Limb (tissue), 2 donors: Measurements from ENCODE around the gene ZNF316.
"Not testable (repeated sequence)": the region's sequence is repeated elsewhere in the genome, so short reads cannot be mapped to it uniquely, and the experiment has no call there.

ENCODE experiments used
- DNase-seq, 2 donors: peaks; one replicate each; pipeline ENCODE4 v3.0.0-alpha.2; 2016; ENCODE audit errors: extremely low spot score in 2 of 2

Gene ZNF316

DNA sequence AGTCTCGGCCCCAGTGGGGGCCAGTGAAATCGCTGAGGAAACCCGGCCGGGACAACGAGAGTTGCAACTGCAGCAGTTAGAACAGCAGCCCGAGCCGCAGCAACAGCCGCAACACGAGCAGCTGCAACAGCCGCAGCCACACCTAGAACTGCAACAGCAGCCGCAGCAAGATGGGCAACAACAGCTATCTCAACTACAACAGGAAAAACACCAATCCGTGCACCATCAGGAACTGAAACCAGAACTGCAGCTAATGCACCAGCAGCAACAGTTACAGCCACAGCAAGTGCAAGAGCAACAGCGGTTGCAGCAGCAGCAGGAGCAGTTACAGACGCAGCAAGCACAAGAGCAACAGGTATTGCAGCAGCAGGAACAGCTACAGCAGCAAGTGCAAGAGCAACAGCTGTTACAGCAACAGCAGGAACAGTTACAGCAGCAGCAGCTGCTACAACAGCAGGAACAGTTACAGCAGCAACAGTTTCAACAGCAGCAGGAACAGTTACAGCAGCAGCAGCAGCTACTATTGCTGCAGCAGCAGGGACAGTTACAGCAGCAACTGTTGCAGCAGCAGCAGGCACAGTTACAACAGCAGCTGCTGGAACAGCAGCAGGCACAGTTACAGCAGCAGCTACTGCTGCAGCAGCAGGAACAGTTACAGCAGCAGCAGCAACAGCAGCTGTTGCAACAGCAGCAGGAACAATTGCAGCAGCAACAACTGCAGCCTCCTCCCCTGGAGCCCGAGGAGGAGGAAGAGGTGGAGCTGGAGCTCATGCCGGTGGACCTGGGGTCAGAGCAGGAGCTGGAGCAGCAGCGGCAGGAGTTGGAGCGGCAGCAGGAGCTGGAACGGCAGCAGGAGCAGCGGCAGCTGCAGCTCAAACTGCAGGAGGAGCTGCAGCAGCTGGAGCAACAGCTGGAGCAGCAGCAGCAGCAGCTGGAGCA lies 15.7 kb upstream of the ZNF316 start:
- DNase-seq = no peak

DNA sequence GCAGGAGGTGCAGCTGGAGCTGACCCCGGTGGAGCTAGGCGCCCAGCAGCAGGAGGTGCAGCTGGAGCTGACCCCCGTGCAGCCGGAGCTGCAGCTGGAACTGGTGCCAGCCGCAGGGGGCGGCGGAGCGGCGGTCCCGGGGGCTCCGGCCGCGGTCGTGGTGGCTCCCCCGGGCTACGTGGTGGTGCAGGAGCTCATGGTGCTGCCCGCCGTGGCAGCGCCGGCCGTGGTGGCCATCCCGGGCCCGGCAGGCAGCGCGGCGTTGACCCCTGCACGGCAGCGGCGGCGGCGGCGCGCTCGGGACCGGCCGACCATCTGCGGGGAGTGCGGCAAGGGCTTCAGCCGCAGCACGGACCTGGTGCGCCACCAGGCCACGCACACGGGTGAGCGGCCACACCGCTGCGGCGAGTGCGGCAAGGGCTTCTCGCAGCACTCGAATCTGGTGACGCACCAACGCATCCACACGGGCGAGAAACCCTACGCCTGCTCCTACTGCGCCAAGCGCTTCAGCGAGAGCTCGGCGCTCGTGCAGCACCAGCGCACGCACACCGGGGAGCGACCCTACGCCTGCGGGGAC lies 14.9 kb upstream of the ZNF316 start:
- DNase-seq = no peak

DNA sequence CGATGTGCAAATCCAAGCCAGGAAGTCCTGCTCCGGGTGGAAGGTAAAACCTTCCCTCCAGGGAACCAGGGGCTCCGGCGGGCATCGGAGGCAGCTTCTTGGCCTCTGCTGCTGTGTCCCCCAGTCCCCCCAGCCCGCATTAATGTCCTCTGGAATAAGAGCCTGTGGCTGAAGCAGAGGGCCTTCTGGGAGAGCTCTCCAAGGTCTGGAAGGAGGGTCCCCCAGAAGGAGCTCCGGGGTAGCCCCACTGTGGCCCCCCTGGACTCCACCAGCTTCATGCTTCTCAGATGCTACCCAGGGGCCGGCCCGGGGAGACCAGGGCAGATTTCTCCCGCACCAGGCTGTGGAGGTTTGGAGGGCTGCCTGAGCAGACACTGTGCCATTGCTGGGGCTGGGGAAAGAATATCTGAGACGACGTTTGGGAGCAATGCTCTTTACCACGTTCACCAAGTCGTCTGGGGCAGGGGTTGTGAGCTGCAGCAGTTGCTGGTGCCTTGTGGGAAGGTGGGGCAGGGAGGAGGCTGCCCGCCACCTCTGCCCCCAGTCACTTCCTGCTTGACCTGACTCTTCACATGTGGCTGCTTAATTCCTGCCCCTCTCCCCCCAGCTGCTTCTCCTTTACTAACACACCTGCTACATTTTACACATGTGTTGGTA lies 13.4 kb upstream of the ZNF316 start:
- DNase-seq = no peak

DNA sequence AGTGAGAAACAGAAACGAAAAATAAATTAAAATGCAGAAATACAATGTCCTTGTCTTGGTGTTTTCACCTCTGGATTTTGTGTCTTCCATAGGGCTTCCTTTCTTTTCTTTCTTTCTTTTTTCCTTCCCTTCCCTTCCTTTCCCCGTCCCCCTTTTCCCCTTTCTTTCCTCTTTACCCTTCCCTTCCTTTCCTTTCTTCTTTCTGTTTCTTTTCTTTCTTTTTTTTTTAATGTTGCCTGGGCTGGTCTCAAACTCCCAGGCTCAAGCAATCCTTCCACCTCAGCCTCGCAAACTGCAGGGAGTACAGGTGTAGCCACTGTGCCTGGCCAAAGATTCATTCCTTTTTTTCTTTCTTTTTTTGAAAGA lies 12.9 kb upstream of the ZNF316 start:
- DNase-seq = no peak

DNA sequence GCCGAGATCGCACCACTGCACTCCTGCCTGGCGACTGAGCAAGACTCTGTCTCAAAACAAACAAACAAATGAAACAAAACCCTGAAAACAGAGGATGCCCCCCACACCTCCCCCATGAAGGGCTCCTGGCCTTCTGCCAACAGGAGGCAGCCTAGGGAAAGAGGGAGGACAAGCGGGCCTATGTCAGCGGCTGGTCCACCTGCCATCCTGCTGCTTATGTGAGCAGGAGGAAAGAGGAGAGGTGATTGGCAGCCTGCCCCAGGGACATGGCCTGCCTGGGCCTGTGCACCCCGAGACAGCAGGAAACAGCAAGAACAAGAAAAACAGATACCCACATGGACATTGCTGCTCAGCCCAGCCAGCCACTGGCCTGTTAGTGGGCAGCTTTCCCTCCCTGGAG lies 9.1 kb upstream of the ZNF316 start:
- DNase-seq = no peak

DNA sequence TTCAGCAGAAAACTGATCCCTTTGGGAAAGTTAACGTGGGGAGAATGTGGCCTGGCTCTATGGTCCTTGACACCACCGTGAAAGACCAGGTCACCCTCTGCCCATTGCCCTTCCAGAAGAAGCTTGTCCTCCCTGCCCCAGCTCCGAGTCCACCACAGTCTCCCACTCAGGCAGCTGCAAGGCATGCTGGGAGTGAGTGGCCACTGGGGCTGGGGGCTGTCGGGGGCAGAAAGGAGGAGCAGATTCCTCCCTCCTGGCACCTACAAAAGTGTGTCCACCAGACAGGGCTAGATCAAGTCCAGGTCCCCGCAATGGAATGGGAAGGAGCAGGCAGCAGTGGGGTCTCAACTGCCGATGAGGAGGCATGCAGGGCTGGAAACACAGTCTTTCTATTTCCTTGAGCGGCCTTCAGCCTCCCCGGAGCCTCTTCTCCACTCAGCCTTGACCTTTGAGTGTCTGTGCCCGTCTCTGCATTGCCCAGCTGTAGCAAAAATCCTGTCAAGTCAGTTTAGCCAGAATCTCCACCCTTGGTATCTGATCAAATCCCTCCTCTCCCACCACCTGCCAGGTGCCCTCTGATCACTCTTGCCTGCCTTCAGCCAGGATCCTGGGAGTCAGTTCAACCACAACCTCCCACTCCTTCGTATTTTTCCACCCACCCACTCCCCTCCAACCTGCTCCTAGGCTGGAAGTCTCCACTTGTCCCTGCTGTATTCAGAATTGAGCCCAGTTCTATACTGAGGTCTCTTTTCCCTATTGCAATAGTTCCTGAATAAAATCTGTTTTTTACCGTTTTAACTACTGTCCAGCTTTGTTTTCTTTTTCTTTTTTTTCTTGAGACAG lies 6.9 kb upstream of the ZNF316 start:
- DNase-seq = no peak

DNA sequence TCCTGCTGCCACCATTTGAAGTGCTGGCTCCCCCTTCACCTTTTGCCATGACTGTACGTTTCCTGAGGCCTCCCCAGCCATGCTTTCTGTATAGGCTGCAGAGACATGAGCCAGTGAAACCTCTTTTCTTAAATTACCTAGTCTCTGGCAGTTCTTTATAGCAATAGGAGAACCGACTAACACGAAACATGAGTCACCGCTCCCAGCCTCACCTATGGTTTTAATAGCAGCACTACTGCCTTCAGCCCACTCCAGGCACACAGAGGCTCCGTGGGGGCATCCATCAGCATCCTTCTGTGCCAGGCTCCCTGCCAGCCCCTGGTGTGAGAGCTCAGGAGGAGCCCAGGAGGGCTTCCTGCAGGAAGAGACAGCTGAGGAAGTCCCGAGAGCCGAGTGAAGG lies 5.5 kb upstream of the ZNF316 start:
- no peak for DNase-seq

DNA sequence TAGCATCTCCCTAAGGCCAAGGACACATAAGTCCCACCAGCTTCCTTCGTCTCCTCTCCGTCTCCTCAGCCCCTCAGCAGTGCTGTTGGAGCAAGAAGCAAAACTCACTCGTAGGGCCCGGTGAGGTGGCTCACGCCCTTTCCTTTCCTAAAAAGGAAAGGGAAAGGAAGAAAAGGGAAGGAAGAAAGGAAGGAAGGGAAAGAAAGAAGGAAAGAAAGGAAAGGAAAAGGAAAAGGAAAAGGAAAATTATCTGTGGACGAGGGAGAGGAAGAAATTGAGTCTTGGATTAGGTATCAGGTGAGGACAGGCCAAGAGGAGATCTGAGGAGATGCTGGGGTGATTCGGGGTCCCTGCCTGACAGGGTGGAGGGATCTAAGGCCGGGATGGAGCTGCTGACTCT lies 3.1 kb upstream of the ZNF316 start:
- no peak for DNase-seq

DNA sequence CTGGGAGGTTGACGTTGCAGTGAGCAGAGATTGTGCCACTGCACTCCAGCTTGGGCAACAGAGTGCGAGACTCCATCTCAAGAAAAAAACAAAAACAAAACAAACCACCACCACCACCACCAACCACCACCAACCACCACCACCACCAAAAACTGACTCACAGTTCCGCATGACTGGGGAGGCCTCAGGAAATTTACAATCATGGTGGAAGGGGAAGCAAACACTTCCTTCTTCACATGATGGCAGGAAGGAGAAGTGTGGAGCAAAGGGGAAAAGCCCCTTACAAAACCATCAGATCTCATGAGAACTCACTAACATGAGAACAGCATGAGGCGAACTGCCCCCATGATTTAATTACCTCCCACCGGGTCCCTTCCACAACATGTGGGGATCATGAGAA lies 2.1 kb upstream of the ZNF316 start:
- not testable (repeated sequence) for DNase-seq

DNA sequence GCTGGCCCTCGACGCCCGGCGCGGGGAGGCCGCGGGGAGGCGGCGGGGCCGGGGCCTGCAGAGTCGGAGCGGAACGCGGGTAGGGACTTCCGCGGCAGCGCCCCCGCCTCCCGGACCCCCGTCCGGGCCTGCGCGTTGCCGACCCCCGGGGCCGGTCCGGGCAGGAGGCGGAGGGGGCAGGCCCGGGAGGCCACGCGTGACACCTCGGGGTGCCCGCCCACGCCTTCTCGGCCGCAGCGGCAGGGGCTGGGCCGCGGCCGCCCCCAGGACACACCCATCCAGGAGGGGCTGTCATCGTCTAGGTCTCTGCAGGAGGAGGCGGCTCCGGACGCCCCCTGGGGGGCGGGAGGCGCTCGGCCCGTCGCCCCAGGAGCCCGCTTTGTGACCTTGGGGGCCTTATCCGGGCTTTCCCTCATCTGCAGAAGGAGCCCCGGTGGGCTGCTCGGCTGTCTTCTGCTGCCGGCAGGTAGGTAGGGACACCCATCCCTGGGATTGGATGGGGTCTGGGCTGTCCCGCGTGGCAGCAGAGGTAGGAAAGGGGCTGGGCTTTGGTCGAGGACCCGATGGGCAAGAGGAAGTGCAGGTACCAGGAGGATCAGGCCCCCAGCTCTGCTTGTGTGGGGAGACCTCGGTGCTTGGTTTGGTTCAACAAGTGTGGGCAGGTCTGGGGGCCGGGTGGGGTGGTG lies 569 bp downstream of the ZNF316 start:
- peak in 1 of 2 donors; percentile 50 for DNase-seq

DNA sequence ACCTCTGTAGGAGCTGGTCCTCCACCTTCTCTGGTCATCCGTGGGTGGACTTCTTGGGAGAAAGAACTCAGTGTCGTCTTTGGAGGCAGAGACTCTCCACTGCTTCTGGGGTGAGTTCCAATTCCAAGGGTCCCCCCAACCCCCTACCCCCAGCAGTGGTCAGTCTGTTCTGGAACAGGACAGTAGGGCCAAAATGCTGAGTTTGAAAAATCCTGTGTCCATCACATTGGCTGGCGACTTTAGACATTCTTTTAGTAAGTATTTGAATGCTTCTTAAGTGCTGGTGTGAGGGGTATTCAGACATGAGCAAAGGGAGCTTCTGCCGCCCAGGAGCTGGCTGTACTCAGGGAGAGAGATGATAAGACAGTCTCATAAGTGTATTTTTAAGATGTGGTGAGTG lies 1.9 kb downstream of the ZNF316 start:
- no peak for DNase-seq

DNA sequence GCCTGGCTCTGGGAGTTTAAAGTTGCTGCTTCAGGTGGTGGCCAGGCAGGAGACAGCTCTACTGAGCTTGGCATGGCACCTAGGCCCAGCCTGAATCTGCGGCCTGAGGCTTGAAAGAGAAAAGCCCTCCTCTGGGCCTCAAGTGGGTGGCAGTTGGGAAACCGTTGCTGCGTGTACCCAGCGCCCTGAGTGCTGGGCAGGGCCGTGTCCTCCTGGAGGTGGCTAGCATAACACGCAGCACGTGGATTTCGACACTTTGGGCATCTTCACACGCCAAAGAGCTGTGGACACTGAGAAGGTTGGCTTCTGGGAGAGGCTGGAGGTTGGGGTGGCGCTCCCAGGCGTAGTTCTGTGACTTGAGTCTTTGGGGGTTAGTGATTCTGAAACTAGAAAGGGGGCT lies 2.5 kb downstream of the ZNF316 start:
- DNase-seq = no peak

DNA sequence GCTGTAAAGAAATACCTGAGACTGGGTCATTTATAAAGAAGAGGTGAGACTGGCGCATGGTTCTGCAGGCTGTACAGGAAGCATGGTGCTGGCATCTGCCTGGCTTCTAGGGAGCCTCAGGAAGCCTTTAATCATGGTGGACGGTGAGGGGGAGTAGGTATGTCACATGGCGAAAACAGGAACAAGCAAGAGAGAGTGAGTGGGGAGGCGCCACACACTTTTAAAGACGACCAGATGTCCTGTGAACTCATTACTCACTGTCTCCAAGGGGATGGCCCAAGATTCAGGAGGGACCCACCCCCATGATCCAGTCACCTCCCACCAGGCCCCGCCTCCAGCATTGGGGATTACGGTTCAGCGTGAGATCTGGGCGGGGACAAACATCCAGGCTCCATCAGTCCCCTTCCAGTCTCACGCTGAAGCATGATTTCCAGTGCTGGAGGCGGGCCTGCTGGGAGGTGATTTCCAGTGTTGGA lies 3.2 kb downstream of the ZNF316 start:
- no peak for DNase-seq

DNA sequence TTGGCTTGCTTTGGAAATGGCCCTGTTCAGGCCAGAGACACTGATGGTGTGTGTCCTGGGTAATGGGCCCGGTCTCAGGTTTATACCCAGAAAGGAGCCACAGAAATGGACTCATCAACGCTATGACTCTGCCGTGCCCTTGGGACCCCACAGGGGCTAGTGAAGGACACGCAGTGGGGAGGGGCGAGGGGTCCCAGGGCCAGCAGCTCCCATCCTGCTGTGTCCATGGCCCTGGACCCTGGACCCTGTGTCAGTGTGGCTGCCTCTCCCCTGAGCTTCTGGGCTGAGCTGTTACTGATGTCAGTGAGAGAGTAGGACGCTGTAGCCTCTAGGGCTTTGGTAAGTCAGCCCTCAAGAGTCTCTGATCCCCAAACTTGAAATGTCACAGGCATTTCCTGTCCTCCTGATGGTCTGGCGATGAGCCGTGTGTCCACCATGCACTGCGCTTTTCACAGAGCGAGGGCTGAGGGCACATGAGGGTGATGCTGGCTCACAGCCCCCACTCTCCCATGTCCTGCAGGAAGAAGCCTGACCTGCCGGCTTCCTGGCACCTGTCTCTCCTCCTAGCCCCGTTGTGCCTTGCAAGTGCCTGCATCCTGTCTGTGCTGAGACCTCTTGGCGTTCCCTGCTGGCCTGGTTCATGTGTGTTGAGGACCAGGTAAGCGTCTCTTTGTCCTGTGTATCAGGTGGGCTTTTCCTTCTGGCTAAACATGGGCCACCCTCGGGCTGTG lies 4.4 kb downstream of the ZNF316 start:
- DNase-seq = no peak

DNA sequence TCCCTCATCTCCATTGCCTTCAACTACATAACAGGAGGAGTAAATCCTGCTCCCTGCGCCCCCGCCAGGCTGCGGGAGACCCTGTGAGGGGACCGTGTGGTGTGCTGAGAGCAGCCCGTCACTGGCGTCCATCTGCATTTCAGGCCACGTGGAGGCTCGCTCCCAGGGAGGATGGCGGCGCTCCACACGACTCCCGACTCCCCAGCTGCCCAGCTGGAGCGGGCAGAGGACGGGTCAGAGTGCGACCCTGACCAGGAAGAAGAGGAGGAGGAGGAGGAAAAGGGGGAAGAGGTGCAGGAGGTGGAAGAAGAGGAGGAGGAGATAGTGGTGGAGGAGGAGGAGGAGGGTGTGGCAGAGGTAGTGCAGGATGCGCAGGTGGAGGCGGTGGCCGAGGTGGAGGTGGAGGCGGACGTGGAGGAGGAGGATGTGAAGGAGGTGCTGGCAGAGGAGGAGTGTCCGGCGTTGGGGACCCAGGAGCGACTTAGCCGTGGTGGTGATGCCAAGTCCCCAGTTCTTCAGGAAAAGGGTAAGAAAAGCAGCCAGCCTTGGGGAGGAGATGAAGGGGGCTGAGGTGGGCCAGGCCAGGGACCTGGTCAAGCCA lies 5.2 kb downstream of the ZNF316 start:
- DNase-seq = no peak

DNA sequence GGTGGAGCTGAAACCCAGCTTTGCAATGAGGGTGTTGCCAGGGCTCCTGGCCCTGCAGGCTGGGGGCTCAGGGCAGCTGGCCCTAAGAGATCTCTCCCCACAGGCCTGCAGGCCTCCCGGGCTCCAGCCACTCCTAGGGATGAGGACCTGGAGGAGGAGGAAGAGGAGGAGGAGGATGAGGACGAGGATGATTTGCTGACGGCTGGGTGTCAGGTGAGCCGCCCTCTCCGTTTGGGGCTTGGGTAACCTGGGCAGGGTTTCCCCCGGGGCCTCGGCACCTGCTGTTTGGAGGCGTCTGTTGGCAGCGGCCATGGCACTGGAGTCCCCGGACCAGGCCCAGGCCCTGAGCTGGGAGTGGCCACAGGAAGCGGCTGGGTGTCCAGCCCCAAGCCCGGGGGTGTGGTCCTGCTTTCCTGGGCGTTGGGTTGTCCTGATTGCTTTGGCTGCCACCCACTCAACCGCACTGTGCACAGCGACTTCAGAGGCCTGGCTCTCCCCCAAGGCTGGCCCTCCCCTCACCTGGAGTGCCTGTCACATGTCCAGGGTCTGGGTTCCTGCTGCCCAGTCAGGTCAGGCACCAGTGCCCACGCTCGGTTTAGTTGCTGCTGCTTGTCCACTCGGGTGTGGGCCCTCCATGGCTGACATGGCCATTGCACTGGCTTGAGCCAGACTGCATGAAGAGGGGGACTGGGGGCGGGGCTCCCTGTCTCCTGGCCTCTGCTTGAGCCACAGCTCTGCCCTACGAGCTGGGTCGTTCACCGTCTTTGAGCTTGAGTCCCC lies 5.9 kb downstream of the ZNF316 start:
- no peak for DNase-seq

DNA sequence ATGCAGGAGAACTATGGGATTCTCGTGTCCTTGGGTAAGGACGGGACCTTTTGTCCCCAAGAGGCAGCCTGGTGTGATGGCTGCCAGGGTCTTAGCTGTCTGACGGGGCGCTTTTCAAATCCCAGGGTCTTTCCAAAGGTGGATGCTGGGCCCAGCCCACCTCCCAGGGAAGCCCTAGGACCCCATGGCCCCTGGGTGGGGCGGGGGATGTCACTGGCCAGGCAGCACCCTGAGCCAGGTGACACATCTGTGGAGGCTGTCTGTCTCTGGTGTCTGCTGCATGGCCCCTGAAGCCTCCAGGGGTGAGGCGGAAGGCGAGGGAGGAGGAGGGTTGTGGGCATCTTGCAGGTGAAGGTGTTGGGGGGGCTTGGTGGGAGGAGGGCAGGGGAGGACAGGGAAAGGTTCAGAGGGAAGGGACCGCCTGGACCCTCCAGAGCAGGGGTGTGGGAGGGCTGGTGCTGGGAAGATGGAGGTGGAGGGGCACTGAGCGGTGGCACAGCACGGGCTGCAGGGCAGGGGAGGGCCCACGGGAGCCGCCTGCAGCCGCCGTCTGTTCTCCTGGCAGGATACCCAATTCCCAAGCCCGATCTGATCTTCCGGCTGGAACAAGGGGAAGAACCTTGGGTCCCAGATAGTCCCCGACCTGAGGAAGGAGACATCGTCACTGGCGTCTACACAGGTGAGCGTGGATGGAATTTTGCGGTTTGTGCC lies 7.0 kb downstream of the ZNF316 start:
- no peak for DNase-seq

DNA sequence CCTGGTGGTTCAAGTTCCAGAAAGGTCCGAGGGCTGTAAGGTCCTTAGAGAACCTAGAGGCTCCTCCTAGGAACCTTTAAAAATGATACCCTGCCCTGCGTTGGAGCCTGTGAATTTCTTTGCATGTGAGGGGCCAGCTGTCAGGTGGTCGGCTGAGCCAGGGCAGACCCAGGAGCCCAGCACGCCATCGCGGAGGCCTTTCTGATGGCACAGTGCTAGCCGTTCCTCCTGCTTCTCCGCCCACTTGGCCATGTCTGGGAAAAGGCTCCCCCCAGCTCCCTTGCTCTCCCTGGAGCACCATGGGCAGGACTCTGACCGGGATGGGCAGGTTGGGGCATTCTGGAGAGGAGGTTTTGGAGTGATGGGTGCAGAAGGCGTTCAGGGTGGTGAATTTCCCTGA lies 7.6 kb downstream of the ZNF316 start:
- DNase-seq = no peak

DNA sequence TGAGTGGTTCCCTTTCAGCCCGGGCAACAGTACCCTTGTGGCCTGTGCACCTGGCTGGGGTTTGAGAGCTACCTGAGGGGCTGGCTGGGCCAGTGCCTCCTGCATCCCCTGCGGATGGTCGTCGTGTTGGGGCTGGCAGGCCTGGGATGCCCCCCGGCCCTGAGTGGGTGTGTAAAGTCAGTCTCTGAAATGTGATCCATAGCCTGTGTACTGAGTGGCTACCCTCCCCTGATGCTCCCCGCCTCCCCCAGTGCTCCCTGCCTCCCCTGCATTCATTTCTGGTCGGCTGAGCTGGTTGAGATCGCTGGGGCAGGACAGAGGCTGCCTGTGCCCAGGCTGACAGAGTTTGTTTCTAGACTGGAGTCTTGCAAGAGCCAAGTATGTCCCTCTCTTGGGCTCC lies 9.3 kb downstream of the ZNF316 start:
- DNase-seq = no peak
